Natural killer cell (primary cell): Measurements from ENCODE around the gene SPCS1. TPM values are rescaled to one million over a fixed set of nuclear protein-coding genes. Genes with fewer than 3 reads are reported as not detected.
"Not testable (repeated sequence)": the region's sequence is repeated elsewhere in the genome, so short reads cannot be mapped to it uniquely, and the experiment has no call there.

Source experiments
- ATAC-seq, 3 donors: fragments of 150-1000 bp in 2 of 3; fragments of 200-7000 bp in 1 of 3; cut with Tn5 transposase; 1 replicate in 1 of 3; 2 replicates in 2 of 3; pipeline ENCODE4 v1.10.0; 2021; ENCODE audit warnings: mild to moderate bottlenecking in 2 of 3, moderate library complexity in 2 of 3
- DNase-seq, 2 donors: peaks; one replicate each; pipeline versions ENCODE4 v3.0.0 to v3.0.0-alpha.2; 2013 to 2021; ENCODE audit warnings: mixed read lengths in 1 of 2
- H3K27ac ChIP-seq: one replicate; pipeline ENCODE4 v1.5.1; 2013; ENCODE audit warnings: mild to moderate bottlenecking, low read length
- H3K27me3 ChIP-seq: one replicate; pipeline ENCODE4 v1.6.1; 2013; ENCODE audit warnings: low read length; ENCODE audit not compliant: control insufficient read depth, insufficient read depth
- H3K36me3 ChIP-seq: one replicate; pipeline ENCODE4 v1.6.1; 2013; ENCODE audit warnings: low read length; ENCODE audit not compliant: control insufficient read depth, insufficient read depth
- H3K4me1 ChIP-seq: one replicate; pipeline ENCODE4 v1.6.1; 2013; ENCODE audit warnings: low read length; ENCODE audit not compliant: control insufficient read depth, insufficient read depth
- H3K4me3 ChIP-seq: one replicate; pipeline ENCODE4 v1.5.1; 2013; ENCODE audit warnings: low read length
- H3K9me3 ChIP-seq: one replicate; pipeline ENCODE4 v1.6.1; 2013; ENCODE audit warnings: low read length; ENCODE audit not compliant: control insufficient read depth, insufficient read depth
- H3K27ac Mint-ChIP-seq, 2 donors: one replicate each; pipeline ENCODE4 v1.8.0; 2022; ENCODE audit warnings: mild to moderate bottlenecking in 2 of 2, mixed read lengths in 2 of 2, moderate library complexity in 1 of 2
- H3K27me3 Mint-ChIP-seq, 2 donors: one replicate each; pipeline ENCODE4 v1.8.0; 2022; ENCODE audit warnings: low read depth in 2 of 2, mixed read lengths in 2 of 2
- H3K36me3 Mint-ChIP-seq: one replicate; pipeline ENCODE4 v1.8.0; 2022; ENCODE audit warnings: mixed read lengths
- H3K4me1 Mint-ChIP-seq, 2 donors: one replicate each; pipeline ENCODE4 v1.8.0; 2022; ENCODE audit warnings: mixed read lengths in 2 of 2
- H3K4me3 Mint-ChIP-seq: one replicate; pipeline ENCODE4 v1.8.0; 2022; ENCODE audit warnings: mild to moderate bottlenecking, moderate library complexity, mixed read lengths
- H3K9me3 Mint-ChIP-seq, 2 donors: one replicate each; pipeline ENCODE4 v1.8.0; 2022; ENCODE audit warnings: mixed read lengths in 2 of 2
- WGBS: methylation state at CpG from one replicate; pipeline ENCODE4 v1.1.7; 2013; ENCODE audit warnings: missing lambda C conversion rate; ENCODE audit not compliant: insufficient coverage; 5-methylcytosine and 5-hydroxymethylcytosine counted together
- intact Hi-C: fragments of 100-400 bp; cut with micrococcal nuclease; formaldehyde crosslinking; loops from one replicate; pipeline ENCODE4 v1.14.2; 2022
- total RNA-seq, 4 donors: library from RNA; stranded (reverse); fragments of 120-200 nt in 1 of 4; gene quantifications; one replicate each; pipeline versions ENCODE4 v1.2.3 to v1.2.4, GENCODE V29; 2013 to 2022
- TF ChIP-seq, protein P1 (sequence below): fragments of 200-600 bp; IDR thresholded peaks from one replicate; pipeline ENCODE4 v1.8.0; 2022; ENCODE audit warnings: antibody characterized with exemption

The SPCS1 gene
- total RNA-seq, 3 donors from 2014 or later (not counting 1 experiment from before 2014, with no cell fraction given), result 52.4 to 64.4 (median 57.3) TPM

DNA sequence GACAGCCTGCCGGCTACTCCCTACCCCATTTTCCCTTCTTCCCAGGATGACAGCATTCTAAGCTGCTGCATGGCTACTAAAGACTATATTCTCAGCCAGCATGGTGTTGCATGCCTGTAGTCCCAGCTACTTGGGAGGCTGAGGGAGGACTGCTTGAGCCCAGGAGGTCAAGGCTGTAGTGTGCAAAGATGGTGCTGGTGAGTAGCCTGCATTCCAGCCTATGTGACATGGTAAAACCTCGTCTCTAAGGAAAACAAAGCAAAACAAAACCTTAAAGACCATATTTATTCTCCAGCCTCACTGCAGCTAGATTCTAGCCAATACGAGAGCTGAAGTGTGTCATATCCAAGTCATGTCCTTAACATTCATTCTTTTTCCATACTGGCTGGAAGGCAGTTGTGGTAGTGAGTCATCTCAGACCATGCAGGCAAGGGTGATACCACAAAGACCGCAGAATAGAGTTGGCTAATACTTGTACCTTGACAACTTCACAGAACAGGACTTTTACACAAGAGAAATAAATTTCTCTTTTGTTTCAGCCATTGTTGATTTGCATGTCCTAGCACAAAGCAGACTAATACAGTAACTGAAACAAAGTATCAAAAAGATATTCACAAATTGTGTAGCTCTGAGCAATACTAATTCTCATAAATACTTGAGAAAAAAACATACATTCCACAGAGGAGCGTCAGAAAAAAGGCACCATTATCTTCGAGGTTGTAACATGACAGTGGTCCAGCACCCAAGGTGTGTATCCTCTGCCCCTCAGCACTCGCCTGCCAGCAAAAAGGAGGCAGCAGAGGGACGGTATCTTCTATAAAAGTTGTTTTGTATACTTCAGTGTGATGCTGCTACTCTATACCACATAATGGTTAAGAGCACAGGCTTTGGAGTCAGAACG lies 35.0 kb upstream of the SPCS1 start:
- Histone ChIP-seq H3K4me3 (no peak overlapping the region), H3K4me1 (peaks cover 9% of the 10 kb centered on the region), H3K36me3 (peaks cover 45% of the 10 kb centered on the region), H3K9me3 (no peaks in the 10 kb centered on the region), H3K27me3 (no peaks in the 10 kb centered on the region), H3K27ac (no peak overlapping the region)
- TF ChIP-seq, protein P1, sequence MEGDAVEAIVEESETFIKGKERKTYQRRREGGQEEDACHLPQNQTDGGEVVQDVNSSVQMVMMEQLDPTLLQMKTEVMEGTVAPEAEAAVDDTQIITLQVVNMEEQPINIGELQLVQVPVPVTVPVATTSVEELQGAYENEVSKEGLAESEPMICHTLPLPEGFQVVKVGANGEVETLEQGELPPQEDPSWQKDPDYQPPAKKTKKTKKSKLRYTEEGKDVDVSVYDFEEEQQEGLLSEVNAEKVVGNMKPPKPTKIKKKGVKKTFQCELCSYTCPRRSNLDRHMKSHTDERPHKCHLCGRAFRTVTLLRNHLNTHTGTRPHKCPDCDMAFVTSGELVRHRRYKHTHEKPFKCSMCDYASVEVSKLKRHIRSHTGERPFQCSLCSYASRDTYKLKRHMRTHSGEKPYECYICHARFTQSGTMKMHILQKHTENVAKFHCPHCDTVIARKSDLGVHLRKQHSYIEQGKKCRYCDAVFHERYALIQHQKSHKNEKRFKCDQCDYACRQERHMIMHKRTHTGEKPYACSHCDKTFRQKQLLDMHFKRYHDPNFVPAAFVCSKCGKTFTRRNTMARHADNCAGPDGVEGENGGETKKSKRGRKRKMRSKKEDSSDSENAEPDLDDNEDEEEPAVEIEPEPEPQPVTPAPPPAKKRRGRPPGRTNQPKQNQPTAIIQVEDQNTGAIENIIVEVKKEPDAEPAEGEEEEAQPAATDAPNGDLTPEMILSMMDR, result no peak
- no peak overlapping the region for H3K4me3 Mint-ChIP-seq
- peak; percentile 57 to 66 (median 59) for ATAC-seq
- no peaks in the 10 kb centered on the region for H3K27me3 Mint-ChIP-seq
- no peaks in the 10 kb centered on the region for H3K9me3 Mint-ChIP-seq
- no peaks in the 10 kb centered on the region for H3K36me3 Mint-ChIP-seq
- DNase-seq, result peak in 1 of 2 donors; percentile 57
- intact Hi-C loops, result no loop called here
- peak overlapping the region; percentile 67 to 72 for H3K27ac Mint-ChIP-seq
- peaks cover 28 to 40% of the 10 kb centered on the region in 2 donors for H3K4me1 Mint-ChIP-seq
- WGBS, result 73% methylated on average over 8 of the region's 9 CpGs

DNA sequence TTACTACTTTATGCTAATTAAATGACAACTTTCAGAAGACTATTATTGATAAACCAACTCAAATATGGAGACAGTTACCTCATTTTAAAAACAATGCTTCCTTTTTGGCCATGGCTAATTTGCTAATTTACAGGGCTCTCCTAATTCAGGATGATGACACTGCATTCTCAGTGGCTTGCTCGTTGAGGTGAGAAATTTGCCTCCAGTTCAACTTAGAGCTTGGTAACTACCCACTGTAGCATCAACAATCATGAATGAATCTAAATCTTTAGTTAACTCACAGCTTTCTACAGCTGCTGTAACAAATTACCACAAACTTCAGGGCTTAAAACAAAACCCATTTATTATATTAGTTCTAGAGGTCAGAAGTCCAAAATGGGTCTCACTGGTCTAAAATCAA lies 34.2 kb upstream of the SPCS1 start:
- Mint-ChIP-seq H3K36me3 (peaks cover 6% of the 10 kb centered on the region), H3K4me3 (no peak overlapping the region), H3K27me3 (no peaks in the 10 kb centered on the region), H3K4me1 (peaks cover 28 to 46% of the 10 kb centered on the region in 2 donors), H3K9me3 (no peaks in the 10 kb centered on the region), H3K27ac (peak overlapping the region; percentile 67 to 72)
- peaks cover 9% of the 10 kb centered on the region for H3K4me1 ChIP-seq
- TF ChIP-seq, protein P1, result no peak
- DNase-seq (no peak), ATAC-seq (no peak)
- no peak overlapping the region for H3K27ac ChIP-seq
- H3K4me3 ChIP-seq, result no peak overlapping the region
- WGBS, result 43% methylated on average over 1 of the region's 1 CpG
- no peaks in the 10 kb centered on the region for H3K27me3 ChIP-seq
- intact Hi-C loops, result no loop called here
- peaks cover 48% of the 10 kb centered on the region for H3K36me3 ChIP-seq
- no peaks in the 10 kb centered on the region for H3K9me3 ChIP-seq

DNA sequence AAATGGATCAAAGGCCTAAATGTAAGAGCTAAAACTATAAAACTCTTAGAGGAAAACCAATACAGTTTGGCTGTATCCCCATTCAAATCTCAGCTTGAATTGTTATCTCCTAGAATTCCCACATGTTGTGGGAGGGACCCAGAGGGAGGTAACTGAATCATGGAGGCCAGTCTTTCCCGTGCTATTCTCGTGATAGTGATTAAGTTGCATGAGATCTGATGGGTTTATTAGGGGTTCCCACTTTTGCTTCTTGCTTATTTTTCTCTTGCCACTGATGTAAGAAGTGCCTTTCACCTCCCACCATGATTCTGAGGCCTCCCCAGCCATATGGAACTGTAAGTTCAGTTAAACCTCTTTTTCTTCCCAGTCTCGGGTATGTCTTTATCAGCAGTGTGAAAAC lies 29.7 kb upstream of the SPCS1 start:
- intact Hi-C loops, H3K27me3 Mint-ChIP-seq: not testable (repeated sequence)
- H3K36me3 Mint-ChIP-seq, result peaks cover 30% of the 10 kb centered on the region

More for the DNA sequence above, 29.7 kb upstream of the SPCS1 start:
- H3K4me3 Mint-ChIP-seq, H3K4me3 ChIP-seq, H3K27ac ChIP-seq, H3K4me1 ChIP-seq, DNase-seq, ATAC-seq, H3K9me3 Mint-ChIP-seq, H3K27me3 ChIP-seq, H3K9me3 ChIP-seq: not testable (repeated sequence)
- H3K4me1 Mint-ChIP-seq, result peaks cover 22 to 47% of the 10 kb centered on the region in 2 donors
- WGBS, result 97% methylated on average over 3 of the region's 3 CpGs
- H3K36me3 ChIP-seq, result peaks cover 64% of the 10 kb centered on the region
- H3K27ac Mint-ChIP-seq, result peak overlapping the region in 1 of 2 donors; percentile 41
